Central memory CD4-positive, alpha-beta T cell (primary cell): ENCODE measurements around the gene SGTB.
"Not testable (repeated sequence)": the region's sequence is repeated elsewhere in the genome, so short reads cannot be mapped to it uniquely, and the experiment has no call there.

Experiments used
- DNase-seq: peaks from one replicate; pipeline ENCODE4 v3.0.0; 2022

SGTB gene

GRCh38 chr5:65732046-65732445, 10.1 kb upstream of the SGTB start:
- not testable (repeated sequence) for DNase-seq

GRCh38 chr5:65730910-65731309, 9.0 kb upstream of the SGTB start:
- DNase-seq, result no peak

- no peak for DNase-seq
These were observed 6.3 kb upstream of the SGTB start for GRCh38 chr5:65728218-65728617.

DNA sequence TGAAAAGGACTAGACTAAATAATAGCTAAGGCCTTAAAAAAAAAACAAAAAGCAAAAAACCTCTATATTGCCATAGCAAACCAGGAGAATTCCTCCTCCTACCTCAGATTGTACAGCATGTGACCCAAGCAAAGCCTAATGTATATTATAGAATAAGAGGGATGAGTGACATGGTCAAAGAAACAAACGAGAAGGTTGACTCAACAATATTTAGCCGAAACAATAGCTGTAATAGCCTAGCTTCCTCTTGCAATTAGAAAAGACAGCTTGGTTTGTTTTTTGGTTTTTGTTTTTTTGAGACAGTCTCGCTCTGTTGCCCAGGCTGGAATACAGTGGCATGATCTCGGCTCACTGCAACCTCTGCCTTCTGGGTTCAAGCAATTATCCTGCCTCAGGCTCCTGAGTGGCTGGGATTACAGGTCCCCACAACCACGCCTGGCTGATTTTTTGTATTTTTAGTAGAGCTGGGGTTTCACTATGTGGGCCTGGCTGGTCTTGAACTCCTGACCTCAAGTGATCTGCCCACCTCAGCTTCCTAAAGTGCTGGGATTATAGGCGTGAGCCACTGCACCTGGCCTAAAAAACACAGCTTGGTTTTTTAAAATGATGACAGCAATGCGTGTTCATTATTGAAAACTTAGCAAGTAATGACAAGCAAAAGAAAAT, 5.7 kb upstream of the SGTB start:
- no peak for DNase-seq

DNA sequence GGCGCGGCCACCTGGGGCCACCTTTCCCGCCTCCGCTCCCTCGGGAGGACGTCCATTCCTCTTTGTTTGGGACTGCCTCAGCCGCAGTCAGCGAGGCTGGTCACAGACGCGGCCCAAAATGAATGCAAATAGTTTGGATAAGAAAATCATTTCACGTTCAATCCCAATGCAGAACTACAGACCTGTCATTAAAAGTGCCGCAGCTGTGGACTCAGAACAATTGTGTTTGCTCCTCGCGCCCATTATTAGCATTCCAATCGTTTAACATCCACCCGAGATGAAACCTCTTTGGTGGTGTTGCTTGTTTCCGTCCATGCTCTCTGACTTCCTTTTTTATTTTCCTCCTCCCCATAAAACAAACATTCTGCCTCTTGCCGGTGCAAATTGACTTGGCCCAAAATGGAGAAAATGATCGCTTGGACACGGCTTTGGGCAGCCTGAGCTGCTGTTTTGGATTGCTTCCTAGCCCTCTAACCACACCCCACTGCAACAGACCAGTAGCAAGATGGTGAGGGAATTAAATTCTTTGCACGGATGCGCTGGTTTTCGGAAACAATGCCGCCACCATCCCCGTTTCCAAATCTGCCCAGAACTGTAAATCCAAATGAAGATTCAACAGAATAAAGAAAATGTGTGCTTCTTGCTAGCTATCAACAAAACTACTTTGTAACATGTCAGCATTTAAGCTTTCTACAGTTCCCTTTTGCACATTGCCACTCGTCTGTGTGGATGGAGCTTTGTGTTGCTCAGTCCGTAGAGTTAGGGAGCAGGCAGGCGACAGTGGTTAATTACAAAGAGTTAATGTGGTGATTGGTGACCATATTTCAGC, 880 bp upstream of the SGTB start:
- DNase-seq, result no peak

DNA sequence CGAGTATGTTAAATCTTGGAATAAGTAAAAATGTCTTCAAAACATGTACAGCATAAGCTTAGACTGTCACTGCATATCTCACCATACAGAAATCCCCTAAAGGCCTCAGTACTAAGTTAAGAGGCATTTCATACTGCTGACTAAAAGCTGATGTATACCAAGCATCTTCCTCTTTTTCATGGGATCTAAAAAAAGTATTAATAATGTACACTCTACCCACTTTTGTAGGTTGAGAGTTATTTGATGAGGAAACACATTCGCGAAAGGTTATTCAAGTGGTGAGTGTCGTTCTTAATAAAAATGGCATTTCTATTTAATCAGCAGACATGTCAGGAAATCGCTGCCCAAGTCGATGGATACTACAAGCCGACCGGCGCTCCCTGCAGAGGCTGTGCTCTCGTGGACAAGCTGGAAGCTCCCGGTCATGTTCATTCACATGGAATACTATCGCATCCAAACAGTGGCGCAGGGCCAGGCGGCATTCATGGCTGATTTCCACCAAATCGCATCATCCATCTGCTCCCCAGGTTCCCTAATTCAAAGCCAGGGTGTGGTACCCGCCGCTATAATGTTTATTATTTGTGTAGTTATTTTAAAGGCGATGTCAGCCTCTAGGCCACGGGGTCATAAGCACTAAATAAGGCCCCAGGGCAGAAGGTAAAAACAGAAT, 724 bp downstream of the SGTB start:
- DNase-seq, result peak; percentile 21

- no peak for DNase-seq
These were observed 3.2 kb downstream of the SGTB start for GRCh38 chr5:65718576-65719310.

- DNase-seq, result no peak
These were observed 13.8 kb downstream of the SGTB start for GRCh38 chr5:65708145-65708544.

DNA sequence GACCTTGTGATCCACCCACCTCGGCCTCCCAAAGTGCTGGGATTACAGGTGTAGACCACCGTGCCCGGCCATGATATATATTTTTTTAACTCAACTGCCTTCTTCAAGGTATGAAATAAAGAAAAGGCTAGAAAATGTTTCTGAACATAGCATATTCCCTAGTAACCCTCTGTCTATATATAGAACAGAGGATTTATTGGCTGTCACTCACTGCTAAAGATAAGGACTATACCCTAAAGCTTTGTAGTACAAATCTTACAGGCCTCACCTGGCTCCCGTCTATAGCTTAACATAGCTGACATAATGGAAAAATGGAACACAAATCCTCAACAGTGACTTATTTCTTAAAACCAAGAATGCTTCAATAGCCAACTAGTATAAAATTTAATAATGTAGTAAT, 14.2 kb downstream of the SGTB start:
- DNase-seq, result no peak

DNA sequence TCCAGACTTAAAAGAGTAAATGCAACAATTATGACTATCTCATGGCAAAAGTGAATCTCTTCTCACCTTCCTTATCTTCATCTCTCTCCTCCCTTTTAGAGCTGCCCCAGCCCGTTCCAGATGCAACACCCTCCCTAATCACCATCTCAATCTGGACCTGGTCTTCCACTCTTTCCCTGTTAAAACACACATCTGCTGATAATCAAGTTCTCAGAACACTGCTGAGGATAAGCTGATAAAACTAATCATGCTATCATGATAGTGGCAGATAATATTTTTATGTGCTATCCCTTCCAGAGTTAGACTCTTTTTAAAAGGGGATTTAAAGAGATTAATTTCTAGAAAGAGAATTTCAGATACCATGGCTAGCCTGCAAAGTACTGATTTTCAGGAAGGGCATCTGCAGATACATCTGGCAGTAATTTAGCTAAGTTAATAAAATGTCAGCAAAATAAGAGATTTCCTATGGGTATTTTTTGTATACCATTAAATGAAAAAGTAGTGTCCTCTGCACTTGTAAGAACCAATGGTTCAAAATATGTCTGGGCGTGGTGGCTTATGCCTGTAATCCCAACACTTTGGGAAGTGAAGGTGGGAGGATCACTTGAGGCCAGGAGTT, 17.2 kb downstream of the SGTB start:
- no peak for DNase-seq

DNA sequence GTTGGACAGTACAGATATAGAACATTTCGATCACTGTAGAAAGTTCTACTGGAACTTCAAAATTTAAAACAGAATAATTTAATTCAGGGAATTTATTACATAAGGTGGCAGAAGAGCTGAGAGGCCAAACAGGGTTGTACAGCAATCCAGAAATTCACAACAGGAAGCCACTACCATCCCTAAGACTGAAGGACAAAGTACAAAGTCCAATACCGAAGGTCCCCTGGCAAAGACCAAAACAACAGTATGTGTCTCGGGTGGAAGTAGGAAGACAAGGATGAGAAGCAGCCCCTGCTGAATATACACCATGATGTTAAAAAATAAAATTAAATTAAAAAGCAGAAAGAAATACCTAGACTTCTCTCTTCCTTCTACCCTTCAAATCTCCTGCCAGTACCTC, 19.9 kb downstream of the SGTB start:
- DNase-seq, result no peak

- DNase-seq, result no peak
These were observed 22.6 kb downstream of the SGTB start for GRCh38 chr5:65699338-65699737.

DNA sequence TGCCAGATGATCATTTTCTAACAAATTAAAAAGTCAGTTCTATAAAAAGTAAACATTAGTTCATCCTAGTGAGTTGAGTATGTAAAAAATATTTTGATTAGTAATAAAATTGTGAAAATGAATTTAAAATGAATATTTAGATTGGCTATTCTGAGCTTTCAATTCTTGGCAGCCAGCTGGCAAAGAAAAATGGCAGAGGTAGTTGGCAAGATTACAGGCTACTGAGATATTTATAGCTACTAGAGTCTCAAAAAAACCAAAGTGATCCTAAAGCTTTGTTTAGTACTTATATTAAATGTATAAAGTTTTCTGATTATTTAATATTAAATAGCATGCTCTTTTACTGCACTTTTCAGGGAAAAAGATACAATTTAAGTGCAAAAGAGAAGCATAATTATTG, 25.0 kb downstream of the SGTB start:
- DNase-seq, result no peak

DNA sequence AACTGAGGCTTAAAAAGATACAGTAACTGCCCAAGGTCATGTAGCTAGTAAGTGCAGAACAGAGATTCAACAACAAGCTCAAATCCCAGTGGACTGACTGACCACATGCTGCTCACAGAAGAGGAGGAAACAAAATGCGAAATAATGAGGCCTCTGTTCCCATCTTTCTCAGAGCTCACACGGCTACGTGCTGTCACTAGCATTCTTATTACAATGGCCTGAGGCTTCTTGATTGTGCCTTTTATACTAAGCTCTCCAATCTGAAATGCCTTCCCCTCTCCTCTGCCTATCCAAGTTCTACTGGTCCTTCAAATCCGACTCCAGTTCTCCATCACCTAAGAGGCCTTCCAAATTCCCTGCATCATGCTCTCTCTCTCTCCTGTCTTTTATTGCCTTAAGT, 26.0 kb downstream of the SGTB start:
- DNase-seq, result no peak

DNA sequence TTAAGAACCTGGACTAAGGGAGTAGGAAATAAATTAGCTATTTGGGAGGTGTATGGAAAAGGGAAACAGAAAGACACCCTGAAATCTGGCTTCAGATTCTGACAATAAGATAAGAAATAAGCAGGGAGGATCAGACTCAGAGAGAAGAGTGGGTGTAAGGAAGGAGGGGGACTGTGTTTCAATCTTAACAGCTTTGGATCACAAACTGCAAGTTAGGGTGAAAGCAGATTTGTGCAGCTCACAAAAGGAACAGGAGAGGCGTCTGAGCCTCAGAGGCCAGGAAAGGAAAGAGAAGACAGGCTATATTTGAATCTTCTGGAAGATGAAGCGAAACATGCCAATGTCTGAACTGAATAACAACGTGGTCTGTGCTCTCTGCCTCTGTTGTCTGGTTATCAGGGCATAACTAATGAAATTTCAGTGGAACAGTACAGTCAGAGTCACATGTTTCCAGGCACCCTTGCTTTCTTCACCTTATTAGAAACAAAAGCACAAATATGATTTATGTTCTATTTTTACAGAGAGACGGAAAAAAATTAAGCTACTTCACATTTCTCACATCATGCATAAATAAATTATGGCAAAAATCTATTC, 26.6 kb downstream of the SGTB start:
- DNase-seq, result no peak

- DNase-seq, result no peak
These were observed 28.8 kb downstream of the SGTB start for GRCh38 chr5:65693121-65693520.

- no peak for DNase-seq
These were observed 39.8 kb downstream of the SGTB start for GRCh38 chr5:65682148-65682547.

DNA sequence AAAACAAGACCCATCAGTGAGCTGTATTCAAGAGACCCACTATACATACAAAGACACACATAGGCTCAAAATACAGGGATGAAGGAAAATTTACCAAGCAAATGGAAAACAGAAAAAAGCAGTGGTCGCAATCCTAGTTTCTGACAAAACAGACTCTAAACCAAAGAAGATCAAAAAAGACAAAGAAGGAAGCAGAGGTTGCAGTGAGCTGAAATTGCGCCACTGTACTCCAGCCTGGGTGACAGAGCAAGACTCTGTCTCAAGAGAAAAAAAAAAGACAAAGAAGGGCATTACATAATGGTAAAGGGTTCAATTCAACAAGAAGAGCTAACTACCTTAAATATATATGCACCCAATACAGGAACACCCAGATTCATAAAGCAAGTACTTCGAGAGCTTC, 45.9 kb downstream of the SGTB start:
- DNase-seq, result not testable (repeated sequence)

GRCh38 chr5:65674749-65675148, 47.2 kb downstream of the SGTB start:
- no peak for DNase-seq

- no peak for DNase-seq
These were observed 49.1 kb downstream of the SGTB start for GRCh38 chr5:65672796-65673195.

DNA sequence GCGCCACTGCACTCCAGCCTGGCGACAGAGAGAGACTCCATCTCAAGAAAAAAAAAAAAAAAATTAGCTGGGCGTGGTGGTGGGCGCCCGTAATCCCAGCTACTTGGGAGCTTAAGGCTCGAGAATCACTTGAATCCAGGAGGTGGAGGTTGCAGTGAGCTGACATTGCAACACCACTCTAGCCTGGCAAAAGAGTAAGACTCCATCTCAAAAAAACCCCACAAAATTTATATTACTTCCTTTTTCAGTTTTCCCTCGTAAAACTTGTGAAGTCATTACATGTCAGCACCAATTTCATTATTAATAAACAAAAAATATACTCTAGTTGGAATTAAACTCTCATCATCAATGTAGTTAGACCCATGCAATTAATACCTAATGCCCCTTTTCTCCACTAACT, 53.2 kb downstream of the SGTB start:
- DNase-seq, result no peak

DNA sequence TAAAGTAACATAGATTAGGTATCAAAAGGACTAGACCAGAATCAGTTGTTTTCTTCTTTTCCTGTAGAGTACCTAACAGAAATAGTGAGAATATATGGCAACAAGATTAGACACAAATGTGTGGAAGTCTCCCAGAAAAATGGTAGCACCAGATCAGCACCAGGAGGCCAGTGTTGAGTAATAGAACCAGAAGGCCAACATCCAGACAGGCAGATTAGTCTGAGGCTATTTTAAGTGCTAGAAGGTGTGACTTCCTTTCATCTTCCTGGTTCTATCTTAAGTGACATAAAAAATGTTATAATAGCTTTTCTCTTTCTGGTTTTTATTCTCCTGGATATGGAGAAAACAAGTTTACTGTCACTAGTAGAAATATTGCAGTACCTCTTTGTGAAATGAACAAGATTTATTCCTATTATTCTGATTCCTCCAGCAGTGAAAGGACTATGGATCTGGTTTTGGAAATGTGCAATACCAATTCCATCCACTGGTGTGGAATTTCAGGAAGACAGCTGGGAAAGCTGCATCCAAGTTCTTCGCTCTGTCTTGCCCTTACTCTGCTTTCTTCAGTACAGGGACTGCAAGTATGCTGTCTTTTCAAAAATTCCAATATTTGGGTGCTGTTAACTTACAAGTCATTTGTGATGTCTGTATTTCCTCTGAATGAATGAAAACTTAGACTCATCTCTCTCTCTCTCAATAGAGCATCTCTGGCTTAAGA, 57.9 kb downstream of the SGTB start:
- no peak for DNase-seq
